ENCODE results near the gene SLC46A2. TPM values are rescaled to one million over a fixed set of nuclear protein-coding genes. Genes with fewer than 3 reads are reported as not detected.

The SLC46A2 gene
- total RNA-seq, 2 donors from 2014 or later, result 0.80 TPM; not detected in 1

DNA sequence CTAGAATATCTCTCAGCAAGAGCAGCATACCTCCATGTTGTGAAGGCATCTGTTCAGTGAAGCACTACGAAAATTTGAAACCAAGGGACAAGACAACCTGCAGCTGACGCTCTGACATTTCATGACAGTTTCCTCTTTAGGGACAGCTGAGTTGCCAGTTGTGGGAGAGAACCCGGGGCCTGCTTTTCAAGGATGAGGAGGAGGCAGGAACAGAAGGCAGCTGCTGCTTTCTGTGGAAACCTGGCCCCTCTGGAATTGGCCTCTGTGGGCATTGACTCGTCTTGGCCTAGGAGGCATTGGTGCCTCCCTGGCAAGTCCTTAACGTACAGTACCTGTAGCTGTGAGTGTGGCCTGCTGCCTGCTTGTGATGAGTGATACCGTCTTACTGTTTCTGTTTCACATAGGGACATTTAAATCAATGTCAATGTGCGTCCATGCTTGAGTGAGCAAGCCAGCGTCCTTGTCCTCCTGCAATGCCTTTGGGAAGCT is 21.6 kb downstream of the SLC46A2 start:
- Histone ChIP-seq H3K27me3 (replicated peaks; ENCODE audit: insufficient read depth) (no peaks in the 10 kb centered on the region), H3K36me3 (no peaks in the 10 kb centered on the region), H3K4me1 (replicated peaks) (no peaks in the 10 kb centered on the region), H3K9me3 (no peaks in the 10 kb centered on the region), H3K4me3 (no peak overlapping the region), H3K27ac (no peak overlapping the region)
- DNase-seq (ENCODE audit: low spot score), result no peak
- WGBS, result 59% methylated on average over 8 of the region's 8 CpGs
- no peak for TF ChIP-seq POLR2A (IDR thresholded peaks at IDR 0.05)
- no peak for TF ChIP-seq POLR2AphosphoS5 (IDR thresholded peaks at IDR 0.05)
- TF ChIP-seq, protein P1, sequence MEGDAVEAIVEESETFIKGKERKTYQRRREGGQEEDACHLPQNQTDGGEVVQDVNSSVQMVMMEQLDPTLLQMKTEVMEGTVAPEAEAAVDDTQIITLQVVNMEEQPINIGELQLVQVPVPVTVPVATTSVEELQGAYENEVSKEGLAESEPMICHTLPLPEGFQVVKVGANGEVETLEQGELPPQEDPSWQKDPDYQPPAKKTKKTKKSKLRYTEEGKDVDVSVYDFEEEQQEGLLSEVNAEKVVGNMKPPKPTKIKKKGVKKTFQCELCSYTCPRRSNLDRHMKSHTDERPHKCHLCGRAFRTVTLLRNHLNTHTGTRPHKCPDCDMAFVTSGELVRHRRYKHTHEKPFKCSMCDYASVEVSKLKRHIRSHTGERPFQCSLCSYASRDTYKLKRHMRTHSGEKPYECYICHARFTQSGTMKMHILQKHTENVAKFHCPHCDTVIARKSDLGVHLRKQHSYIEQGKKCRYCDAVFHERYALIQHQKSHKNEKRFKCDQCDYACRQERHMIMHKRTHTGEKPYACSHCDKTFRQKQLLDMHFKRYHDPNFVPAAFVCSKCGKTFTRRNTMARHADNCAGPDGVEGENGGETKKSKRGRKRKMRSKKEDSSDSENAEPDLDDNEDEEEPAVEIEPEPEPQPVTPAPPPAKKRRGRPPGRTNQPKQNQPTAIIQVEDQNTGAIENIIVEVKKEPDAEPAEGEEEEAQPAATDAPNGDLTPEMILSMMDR (IDR thresholded peaks at IDR 0.05), result no peak
- intact Hi-C loops (cut with DNase I), result no loop called here

DNA sequence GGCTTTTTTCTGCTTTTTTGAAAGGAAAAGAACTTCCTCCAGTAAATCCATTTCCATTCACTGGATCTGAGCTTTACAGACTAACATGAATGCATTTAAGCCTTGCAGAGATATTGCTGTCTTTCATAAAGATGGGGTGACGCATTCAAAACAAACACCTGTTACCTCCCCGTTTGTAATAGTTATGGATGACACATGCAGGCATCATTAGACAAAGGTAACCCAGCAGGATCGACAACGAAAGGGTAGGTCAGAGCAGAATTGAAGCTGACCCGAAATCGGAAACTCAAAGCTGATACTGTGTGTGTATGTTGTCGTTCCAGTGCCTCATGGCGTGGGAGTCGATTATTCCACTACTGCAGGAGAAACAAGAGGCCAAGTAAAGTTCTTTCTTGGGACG is 22.2 kb downstream of the SLC46A2 start:
- intact Hi-C loops (cut with DNase I), result no loop called here
- 88% methylated on average over 10 of the region's 10 CpGs for WGBS
- no peaks in the 10 kb centered on the region for H3K4me1 ChIP-seq (replicated peaks)
- TF ChIP-seq POLR2AphosphoS5 (IDR thresholded peaks at IDR 0.05), result no peak
- TF ChIP-seq POLR2A (IDR thresholded peaks at IDR 0.05), result no peak
- TF ChIP-seq, protein P1 (IDR thresholded peaks at IDR 0.05), result no peak
- H3K4me3 ChIP-seq, result no peak overlapping the region
- no peak for DNase-seq (ENCODE audit: low spot score)
- H3K9me3 ChIP-seq, result no peaks in the 10 kb centered on the region
- no peaks in the 10 kb centered on the region for H3K36me3 ChIP-seq
- H3K27ac ChIP-seq, result no peak overlapping the region
- no peaks in the 10 kb centered on the region for H3K27me3 ChIP-seq (replicated peaks; ENCODE audit: insufficient read depth)

DNA sequence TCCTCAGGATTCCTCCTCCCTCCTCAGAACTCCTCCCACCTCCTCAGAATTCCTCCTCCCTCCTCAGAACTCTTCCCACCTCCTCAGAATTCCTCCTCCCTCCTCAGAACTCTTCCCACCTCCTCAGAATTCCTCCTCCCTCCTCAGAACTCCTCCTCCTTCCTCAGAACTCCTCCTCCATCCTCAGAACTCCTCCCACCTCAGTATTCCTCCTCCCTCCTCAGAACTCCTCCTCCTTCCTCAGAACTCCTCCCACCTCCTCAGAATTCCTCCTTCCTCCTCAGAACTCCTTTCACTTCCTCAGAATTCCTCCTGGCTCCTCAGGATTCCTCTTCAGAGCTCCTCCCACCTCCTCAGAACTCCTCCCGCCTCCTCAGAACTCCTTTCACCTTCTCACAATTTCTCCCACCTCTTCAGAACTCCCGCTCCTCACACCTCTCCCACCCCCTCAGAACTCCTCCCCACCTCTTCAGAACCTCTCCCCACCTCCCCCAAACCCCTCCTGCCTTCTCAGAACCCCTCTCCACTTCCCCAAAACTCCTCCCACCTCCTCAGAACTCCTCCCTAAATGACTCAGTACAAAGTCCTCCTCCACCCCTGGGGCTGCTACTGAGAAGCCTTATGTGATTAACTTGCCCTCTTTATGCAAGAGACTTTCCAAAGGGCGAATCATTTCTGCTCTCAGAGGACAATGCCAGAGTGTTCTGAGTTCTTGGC is 23.2 kb downstream of the SLC46A2 start:
- H3K27ac ChIP-seq, result no peak overlapping the region
- no peaks in the 10 kb centered on the region for H3K9me3 ChIP-seq
- WGBS, result 61% methylated on average over 3 of the region's 3 CpGs
- H3K27me3 ChIP-seq (replicated peaks; ENCODE audit: insufficient read depth), result no peaks in the 10 kb centered on the region
- H3K4me3 ChIP-seq, result no peak overlapping the region
- no peak for DNase-seq (ENCODE audit: low spot score)
- TF ChIP-seq POLR2AphosphoS5 (IDR thresholded peaks at IDR 0.05), result no peak
- TF ChIP-seq, protein P1 (IDR thresholded peaks at IDR 0.05), result no peak
- no peak for TF ChIP-seq POLR2A (IDR thresholded peaks at IDR 0.05)
- intact Hi-C loops (cut with DNase I), result no loop called here
- H3K36me3 ChIP-seq, result no peaks in the 10 kb centered on the region
- H3K4me1 ChIP-seq (replicated peaks), result no peaks in the 10 kb centered on the region

DNA sequence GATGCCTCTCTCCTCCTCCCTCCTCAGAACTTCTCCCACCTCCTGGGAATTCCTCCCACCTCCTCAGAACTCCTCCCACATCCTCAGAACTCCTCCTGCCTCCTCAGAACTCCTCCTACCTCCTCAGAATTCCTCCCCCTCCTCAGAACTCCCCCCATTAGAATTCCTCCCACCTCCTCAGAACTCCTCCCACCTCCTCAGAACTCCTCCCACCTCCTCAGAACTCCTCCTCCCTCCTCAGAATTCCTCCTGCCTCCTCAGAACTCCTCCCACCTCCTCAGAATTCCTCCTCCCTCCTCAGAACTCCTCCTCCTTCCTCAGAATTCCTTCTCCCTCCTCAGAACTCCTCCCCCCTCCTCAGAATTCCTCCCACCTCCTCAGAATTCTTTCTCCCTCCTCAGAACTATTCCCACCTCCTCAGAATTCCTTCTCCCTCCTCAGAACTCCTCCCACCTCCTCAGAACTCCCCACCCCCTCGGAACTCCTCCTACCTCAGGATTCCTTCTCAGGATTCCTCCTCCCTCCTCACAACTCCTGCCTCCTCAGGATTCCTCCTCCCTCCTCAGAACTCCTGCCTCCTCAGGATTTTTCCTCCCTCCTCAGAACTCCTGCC is 23.9 kb downstream of the SLC46A2 start:
- Histone ChIP-seq H3K4me3 (no peak overlapping the region), H3K27me3 (replicated peaks; ENCODE audit: insufficient read depth) (no peaks in the 10 kb centered on the region), H3K9me3 (no peaks in the 10 kb centered on the region), H3K27ac (no peak overlapping the region), H3K4me1 (replicated peaks) (no peaks in the 10 kb centered on the region), H3K36me3 (no peaks in the 10 kb centered on the region)
- intact Hi-C loops (cut with DNase I), result no loop called here
- TF ChIP-seq POLR2AphosphoS5 (IDR thresholded peaks at IDR 0.05) (no peak), POLR2A (IDR thresholded peaks at IDR 0.05) (no peak)
- TF ChIP-seq, protein P1 (IDR thresholded peaks at IDR 0.05), result no peak
- no peak for DNase-seq (ENCODE audit: low spot score)
- WGBS, result 88% methylated on average over 1 of the region's 1 CpG

DNA sequence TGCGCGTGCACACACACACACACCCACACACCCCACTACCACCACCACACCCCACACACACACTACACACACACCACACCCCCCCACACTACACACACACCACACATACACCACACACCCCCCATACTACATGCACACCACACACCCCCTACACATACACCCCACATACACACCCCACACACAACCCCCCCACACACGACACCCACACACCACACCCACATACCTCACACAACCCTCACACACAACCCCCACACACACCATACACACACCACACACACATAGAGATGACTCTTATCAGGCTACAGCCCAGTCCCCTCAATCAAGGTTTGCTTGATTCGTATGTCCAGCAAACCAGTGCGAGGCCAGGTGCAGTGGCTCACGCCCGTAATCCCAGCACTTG is 25.7 kb downstream of the SLC46A2 start:
- no peak overlapping the region for H3K4me3 ChIP-seq
- TF ChIP-seq POLR2AphosphoS5 (IDR thresholded peaks at IDR 0.05) (no peak), POLR2A (IDR thresholded peaks at IDR 0.05) (no peak)
- TF ChIP-seq, protein P1 (IDR thresholded peaks at IDR 0.05), result no peak
- intact Hi-C loops (cut with DNase I), result no loop called here
- DNase-seq (ENCODE audit: low spot score), result no peak
- no peaks in the 10 kb centered on the region for H3K36me3 ChIP-seq
- no peaks in the 10 kb centered on the region for H3K4me1 ChIP-seq (replicated peaks)
- H3K9me3 ChIP-seq, result no peaks in the 10 kb centered on the region
- H3K27ac ChIP-seq, result no peak overlapping the region
- H3K27me3 ChIP-seq (replicated peaks; ENCODE audit: insufficient read depth), result no peaks in the 10 kb centered on the region
- WGBS, result 99% methylated on average over 7 of the region's 7 CpGs
